HG03442 (cell line): Measurements from ENCODE around the gene KRT73.

Experiments
- ATAC-seq: cut with Tn5 transposase; IDR thresholded peaks from one replicate; pipeline ENCODE4 v1.9.1; 2021; ENCODE audit warnings: mild to moderate bottlenecking, moderate library complexity; ENCODE audit not compliant: unreplicated experiment

KRT73 gene

GRCh38 chr12:52627395-52628110 is 9.2 kb upstream of the KRT73 start:
- ATAC-seq = no peak

DNA sequence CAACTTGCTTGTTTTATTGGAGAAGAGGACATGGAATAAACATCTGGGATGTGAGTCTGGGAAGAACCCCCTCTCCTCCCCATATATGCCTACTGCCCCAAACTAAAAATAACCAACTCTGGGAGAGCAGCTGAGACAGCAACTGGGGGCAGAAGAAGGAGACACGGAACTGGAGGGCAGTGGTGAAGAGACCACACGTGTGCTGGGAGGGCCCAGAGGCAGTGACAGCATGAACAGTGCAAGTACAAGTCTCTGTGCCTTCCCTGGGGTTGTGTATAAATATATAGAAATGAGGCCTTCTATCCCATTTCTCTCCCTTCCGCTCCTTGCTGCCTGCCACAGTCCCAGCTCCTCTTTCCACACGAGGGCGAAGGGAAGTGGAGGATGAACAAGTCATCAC is 4.0 kb upstream of the KRT73 start:
- no peak for ATAC-seq

DNA sequence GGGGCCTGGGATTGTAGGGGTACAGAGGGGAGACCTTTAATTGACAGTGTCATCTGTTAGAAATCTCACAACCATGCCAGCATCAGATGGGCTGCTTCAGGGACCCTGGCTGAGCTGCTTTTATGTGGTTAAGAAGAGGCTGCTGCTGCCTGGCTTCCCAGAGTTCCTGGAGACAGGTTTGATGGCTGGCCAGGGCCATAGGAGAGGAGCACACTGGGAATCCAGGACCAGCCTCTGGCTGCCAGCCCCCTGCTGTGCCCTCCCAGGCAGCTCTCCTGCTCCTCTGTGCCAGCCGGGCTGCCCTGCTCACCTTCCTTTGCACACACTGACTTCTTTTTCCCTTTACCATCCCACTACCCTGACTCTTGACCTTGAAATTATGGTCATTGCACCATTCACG is 507 bp upstream of the KRT73 start:
- no peak for ATAC-seq

GRCh38 chr12:52617403-52617785 is 965 bp downstream of the KRT73 start:
- no peak for ATAC-seq

DNA sequence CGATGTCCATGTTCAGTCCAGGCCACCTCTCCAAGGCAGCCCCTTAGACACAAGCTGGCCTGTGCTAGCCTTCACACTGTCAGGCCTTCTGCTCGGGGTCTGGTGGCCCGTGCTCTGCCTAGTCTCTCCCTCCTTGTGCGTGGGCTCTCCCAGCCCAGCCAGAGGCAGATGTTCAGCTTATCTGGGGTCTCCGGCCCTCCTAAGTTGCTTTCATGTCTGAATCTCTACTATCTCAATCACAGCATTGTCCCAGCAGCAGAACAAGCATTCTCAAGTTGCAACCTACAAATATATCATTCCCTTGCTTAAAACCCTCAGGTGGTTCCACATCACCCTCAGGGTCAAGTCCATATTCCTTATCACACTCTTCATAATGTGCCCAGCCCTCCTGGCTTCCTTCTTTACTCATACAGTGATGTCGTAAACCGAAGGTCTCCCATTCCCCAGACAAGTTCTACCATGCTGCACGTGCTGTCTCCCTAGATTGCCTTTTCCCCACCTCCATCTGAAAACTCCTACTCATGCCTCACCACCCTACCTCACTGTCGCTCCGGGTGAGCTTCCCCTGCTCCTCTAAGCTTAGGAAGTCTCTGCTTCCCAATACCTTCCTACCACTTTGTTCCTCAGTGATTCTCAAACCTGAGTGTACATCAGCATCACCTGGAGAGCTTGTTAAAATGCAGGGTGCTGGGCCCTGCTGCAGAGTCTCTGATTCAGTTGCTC is 1.5 kb downstream of the KRT73 start:
- ATAC-seq = no peak

DNA sequence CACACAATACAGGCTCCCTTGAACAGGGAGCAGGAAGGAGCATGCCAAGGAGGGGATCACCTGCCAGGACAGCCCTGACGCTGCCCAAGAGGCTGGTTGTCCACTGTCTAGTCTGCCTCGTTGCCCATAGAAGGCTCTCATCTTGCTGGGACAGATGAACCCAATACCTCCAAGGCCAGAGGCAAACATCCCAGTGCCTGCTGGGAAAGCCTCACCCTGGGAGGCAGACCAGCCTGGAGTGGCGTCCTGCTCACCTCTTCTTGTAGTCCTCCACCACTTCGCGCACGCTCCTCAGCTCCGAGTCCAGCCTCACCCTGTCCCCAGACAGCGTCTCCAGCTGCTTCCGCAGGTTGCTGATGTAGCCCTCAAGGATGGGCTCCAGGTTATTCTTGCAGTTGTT is 2.4 kb downstream of the KRT73 start:
- no peak for ATAC-seq

- ATAC-seq = no peak
Measured at GRCh38 chr12:52615208-52615868, 3.0 kb downstream of the KRT73 start.

- ATAC-seq = no peak
Measured at GRCh38 chr12:52614381-52615207, 3.8 kb downstream of the KRT73 start.

GRCh38 chr12:52613384-52614030 is 4.9 kb downstream of the KRT73 start:
- ATAC-seq = no peak

DNA sequence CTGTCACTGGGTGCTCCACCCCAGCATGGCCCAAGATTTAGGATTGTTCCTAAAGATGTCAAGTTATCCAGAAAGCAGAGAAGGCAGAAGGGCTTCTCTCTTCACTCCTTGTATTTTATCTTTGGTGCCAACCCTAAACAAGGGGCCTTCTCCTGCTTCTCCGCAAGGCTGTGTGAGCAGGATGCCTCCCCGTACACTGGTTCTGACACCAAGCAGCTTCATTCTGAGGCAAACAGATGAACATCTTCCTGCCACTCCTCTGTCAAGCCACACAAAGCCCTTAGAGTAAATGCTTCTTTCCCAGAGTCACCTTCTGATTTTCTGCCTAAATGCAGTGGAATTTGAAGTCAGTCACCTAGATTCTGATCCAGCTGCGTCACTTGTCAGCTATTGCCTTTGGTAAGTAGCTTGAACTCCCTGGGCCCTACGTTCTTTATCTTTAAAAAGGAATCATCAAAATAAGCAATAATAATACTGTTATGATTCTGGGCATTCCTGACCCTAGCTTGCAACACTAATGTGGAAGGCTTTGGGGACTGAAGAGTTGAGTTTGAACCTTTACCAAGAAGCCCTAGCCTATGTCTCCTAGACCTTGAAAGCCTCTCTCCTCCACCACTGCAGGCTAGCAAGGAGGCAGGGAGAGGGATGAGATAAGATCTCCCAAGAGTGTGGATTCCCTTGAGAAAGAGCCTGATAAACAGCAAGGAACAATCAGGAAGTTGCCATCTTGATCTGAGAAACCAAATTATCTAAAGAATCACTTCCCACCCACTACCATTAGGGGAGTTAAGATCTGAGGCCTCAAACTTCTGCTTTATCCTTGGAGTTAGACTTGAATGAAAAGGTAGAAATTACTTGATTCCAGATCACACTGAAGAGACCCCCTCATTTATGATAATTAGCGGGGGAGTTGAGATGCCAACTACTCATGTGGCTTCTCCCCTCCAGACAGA is 5.7 kb downstream of the KRT73 start:
- ATAC-seq = no peak

- no peak for ATAC-seq
Measured at GRCh38 chr12:52611080-52611468, 7.3 kb downstream of the KRT73 start.

GRCh38 chr12:52608826-52609630 is 9.3 kb downstream of the KRT73 start:
- ATAC-seq = no peak

- ATAC-seq = no peak
Measured at GRCh38 chr12:52608161-52608560, 10.2 kb downstream of the KRT73 start.

DNA sequence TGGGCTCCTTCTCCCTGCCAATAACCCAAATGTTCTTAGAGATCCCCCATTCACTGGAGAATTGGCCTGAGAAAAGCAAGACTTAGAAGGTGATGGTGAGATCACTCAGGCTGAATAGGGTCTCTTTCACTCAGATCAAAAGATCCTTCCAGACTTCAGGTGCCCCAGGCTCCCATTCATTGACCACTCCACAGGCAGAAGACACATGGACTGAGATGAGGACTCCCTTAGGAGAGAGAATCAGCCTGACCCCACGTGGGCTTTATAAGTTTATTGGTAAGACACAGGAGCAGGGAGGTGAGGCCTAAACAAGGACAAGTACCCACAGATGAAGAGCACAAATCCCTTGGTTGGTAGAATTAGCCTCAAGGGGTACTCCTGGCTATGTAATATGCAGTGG is 11.0 kb downstream of the KRT73 start:
- no peak for ATAC-seq

DNA sequence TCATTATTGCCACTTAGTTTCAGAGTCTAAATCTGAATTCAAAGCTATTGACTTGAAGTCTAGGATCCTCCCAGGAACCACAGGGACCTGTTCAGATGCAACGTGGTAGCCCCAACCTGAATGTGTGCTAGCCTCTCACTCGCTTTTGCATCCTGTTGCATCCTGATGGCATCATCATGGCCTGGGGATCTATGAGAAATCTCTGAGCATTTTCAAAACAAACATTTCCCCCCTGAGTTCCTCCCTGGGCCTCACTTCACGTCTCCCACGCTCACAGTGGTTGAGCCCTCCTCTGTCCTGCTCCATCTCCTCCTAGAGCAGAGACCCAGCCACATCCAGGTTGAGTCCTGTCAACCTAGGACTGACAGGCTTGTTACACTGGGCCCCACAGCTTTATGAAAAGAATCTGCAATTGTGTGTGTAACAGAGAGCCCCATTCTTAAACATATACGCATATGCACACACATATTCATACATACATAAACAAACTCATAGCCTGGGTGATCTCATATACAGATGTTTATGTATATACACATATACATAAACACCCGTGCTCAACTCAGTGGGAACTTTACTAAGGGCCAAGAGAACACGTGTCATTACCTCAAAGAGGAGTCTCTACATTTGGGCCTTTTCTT is 11.7 kb downstream of the KRT73 start:
- no peak for ATAC-seq

DNA sequence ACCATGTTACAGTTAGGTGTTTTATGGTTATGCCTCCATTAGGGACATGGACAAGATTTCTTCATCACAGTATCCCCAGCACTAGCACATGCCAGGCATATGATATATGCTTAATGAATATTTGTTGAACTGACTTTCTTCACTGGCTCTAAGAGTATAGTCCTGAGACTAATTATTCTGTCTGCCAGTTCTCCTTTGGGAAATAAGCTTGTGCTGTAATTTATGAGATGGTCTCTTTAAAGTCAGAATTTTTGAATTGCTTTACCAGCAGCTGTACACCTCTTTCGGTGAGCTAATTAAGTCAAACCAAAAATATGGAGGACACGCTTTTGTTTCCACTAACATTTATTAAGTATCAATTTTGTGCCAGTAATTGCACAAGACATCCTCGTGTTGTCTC is 12.3 kb downstream of the KRT73 start:
- no peak for ATAC-seq

- ATAC-seq = no peak
Measured at GRCh38 chr12:52605542-52605941, 12.8 kb downstream of the KRT73 start.

- ATAC-seq = no peak
Measured at GRCh38 chr12:52604859-52605258, 13.5 kb downstream of the KRT73 start.
